DOHH2 (cell line): ENCODE measurements around the gene CFAP100.

ENCODE experiments used
- H3F3A ChIP-seq: fragments of 200-600 bp; sonication (generic), shearing (Covaris generic); 2 replicates; pipeline ENCODE4 v1.6.0; 2016; ENCODE audit warnings: antibody characterized with exemption, mild to moderate bottlenecking; ENCODE audit not compliant: control insufficient read depth, insufficient read depth
- H3K27ac ChIP-seq: fragments of 200-600 bp; sonication (generic); 2 replicates; pipeline ENCODE4 v1.5.1; 2014; ENCODE audit warnings: low read depth, mild to moderate bottlenecking, low read length, moderate library complexity
- H3K27me3 ChIP-seq: fragments of 200-600 bp; sonication (generic); 2 replicates; pipeline ENCODE4 v1.6.1; 2014; ENCODE audit warnings: mild to moderate bottlenecking, low read length, mixed read lengths; ENCODE audit not compliant: control insufficient read depth
- H3K36me3 ChIP-seq: fragments of 200-600 bp; sonication (generic); 2 replicates; pipeline ENCODE4 v1.6.1; 2014; ENCODE audit warnings: mild to moderate bottlenecking, low read length, moderate library complexity, mixed read lengths; ENCODE audit not compliant: control insufficient read depth
- H3K4me1 ChIP-seq: fragments of 200-600 bp; sonication (generic); 2 replicates; pipeline ENCODE4 v1.6.1; 2014; ENCODE audit warnings: mild to moderate bottlenecking, low read length, mixed read lengths; ENCODE audit not compliant: control insufficient read depth
- H3K4me2 ChIP-seq: fragments of 200-600 bp; sonication (generic); 2 replicates; pipeline ENCODE4 v1.6.0; 2014; ENCODE audit warnings: mild to moderate bottlenecking, low read length, moderate library complexity
- H3K4me3 ChIP-seq: fragments of 200-600 bp; sonication (generic); 2 replicates; pipeline ENCODE4 v1.5.1; 2014; ENCODE audit warnings: mild to moderate bottlenecking, low read length, mixed read lengths
- H3K79me2 ChIP-seq: fragments of 200-600 bp; sonication (generic); 2 replicates; pipeline ENCODE4 v1.6.1; 2014; ENCODE audit warnings: mild to moderate bottlenecking, low read length, mixed read lengths; ENCODE audit not compliant: control insufficient read depth
- H3K9me2 ChIP-seq: fragments of 200-600 bp; sonication (generic); replicated peaks from 2 replicates; pipeline ENCODE4 v1.6.1; 2014; ENCODE audit warnings: mild to moderate bottlenecking, low read length, mixed read lengths; ENCODE audit not compliant: control insufficient read depth
- H3K9me3 ChIP-seq: fragments of 200-600 bp; sonication (generic); 2 replicates; pipeline ENCODE4 v1.6.1; 2014; ENCODE audit warnings: antibody characterized with exemption, low read length, mixed read lengths; ENCODE audit not compliant: control insufficient read depth, insufficient read depth
- H4K20me1 ChIP-seq: fragments of 200-600 bp; sonication (generic); 2 replicates; pipeline ENCODE4 v1.6.0; 2014; ENCODE audit warnings: low read depth, mild to moderate bottlenecking, antibody characterized with exemption, low read length, moderate library complexity; ENCODE audit not compliant: control insufficient read depth, insufficient read depth
- CTCF ChIP-seq: fragments of 200-600 bp; sonication (generic); IDR thresholded peaks from one replicate; pipeline ENCODE4 v1.5.1; 2014; ENCODE audit warnings: antibody characterized with exemption, mild to moderate bottlenecking, low read depth, low read length; ENCODE audit not compliant: poor library complexity, severe bottlenecking
- EZH2phosphoT487 ChIP-seq: fragments of 200-600 bp; sonication (generic); IDR thresholded peaks from 2 replicates; pipeline ENCODE4 v1.6.1; 2017; ENCODE audit warnings: borderline replicate concordance, mild to moderate bottlenecking, antibody characterized with exemption, low read length, moderate library complexity, mixed read lengths

CFAP100 gene

GRCh38 chr3:126360714-126361060 lies 34.0 kb upstream of the CFAP100 start:
- Histone ChIP-seq H4K20me1 (no peaks in the 10 kb centered on the region), H3K4me1 (peaks cover 30% of the 10 kb centered on the region), H3K79me2 (no peaks in the 10 kb centered on the region), H3K9me2 (no peaks in the 10 kb centered on the region), H3K4me3 (no peak overlapping the region), H3K36me3 (no peaks in the 10 kb centered on the region), H3K27ac (no peak overlapping the region), H3K9me3 (no peaks in the 10 kb centered on the region), H3K27me3 (peaks cover 24% of the 10 kb centered on the region), H3F3A (peaks cover under 1% of the 10 kb centered on the region; the same call in 1 of the 2 replicates), H3K4me2 (no peak overlapping the region)
- TF ChIP-seq CTCF = no peak
- TF ChIP-seq EZH2phosphoT487 = no peak

- H3K79me2 ChIP-seq = no peaks in the 10 kb centered on the region
- H3K27ac ChIP-seq = no peak overlapping the region
- H3K4me2 ChIP-seq = no peak overlapping the region
- no peaks in the 10 kb centered on the region for H3K36me3 ChIP-seq
- H3K9me2 ChIP-seq = no peaks in the 10 kb centered on the region
- H3F3A ChIP-seq = no peaks in the 10 kb centered on the region
- H3K9me3 ChIP-seq = no peaks in the 10 kb centered on the region
- H3K27me3 ChIP-seq = peaks cover 24% of the 10 kb centered on the region
- no peak overlapping the region for H3K4me3 ChIP-seq
- H3K4me1 ChIP-seq = peaks cover 25% of the 10 kb centered on the region
- H4K20me1 ChIP-seq = no peaks in the 10 kb centered on the region
- TF ChIP-seq CTCF (no peak), EZH2phosphoT487 (no peak)
Observed at GRCh38 chr3:126361211-126361610, 33.5 kb upstream of the CFAP100 start.

DNA sequence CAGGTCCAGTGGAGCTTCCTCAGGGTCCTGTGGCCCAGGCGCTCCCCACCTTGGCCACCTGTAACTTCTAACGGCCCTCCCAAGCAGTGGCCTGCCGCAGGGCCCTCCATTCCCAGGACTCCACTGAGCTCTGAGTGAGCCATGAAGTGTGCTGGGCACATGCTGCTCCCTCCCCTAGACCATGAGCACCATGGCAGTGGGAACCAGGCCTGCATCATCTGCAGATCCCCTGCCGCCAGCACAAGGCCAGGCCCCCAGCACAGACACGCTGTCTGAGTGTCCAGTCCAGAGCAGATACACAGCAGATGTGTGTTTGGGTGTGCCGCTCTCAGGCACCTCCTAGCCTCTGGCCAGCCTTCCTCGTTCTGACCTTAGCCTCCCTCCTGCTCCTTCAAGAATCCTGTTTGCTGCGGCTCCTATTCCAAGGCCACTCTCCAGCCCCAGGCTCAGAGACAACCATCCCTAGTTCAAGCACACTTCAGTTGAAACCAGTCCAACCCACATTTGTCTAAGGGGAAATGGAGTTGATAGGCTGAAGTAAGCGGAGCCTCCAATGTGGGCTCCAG lies 30.5 kb upstream of the CFAP100 start:
- TF ChIP-seq EZH2phosphoT487 = no peak
- TF ChIP-seq CTCF = no peak
- Histone ChIP-seq H3K27me3 (peaks cover 7% of the 10 kb centered on the region; the same call in 1 of the 2 replicates), H3K4me1 (peaks cover 7% of the 10 kb centered on the region), H3K9me3 (no peaks in the 10 kb centered on the region), H3F3A (no peaks in the 10 kb centered on the region), H4K20me1 (no peaks in the 10 kb centered on the region), H3K27ac (no peak overlapping the region), H3K36me3 (no peaks in the 10 kb centered on the region), H3K4me2 (no peak overlapping the region), H3K9me2 (no peaks in the 10 kb centered on the region), H3K79me2 (no peaks in the 10 kb centered on the region), H3K4me3 (no peak overlapping the region)
